Measurements from ENCODE around the gene ZNF768. TPM values are rescaled to one million over a fixed set of nuclear protein-coding genes. Genes with fewer than 3 reads are reported as not detected.
A peak's percentile ranks its signal among the peaks of the same experiment; 100 is the strongest.

The ZNF768 gene
- total and polyA plus RNA-seq, 3 experiments from 2014 or later = 2.5 to 15.1 (median 13.5) TPM

- H3K4me1 ChIP-seq (ENCODE audit: insufficient read depth, low read length) = peaks cover 30% of the 10 kb centered on the region
- DNase-seq = no peak
- H3K9me3 ChIP-seq (ENCODE audit: low read length) = no peaks in the 10 kb centered on the region
- H3K27ac ChIP-seq (ENCODE audit: low read depth, low read length) = no peak overlapping the region
- ChIA-PET CTCF (interaction anchor here (3.8 to 6.2 kb wide), 2 partner anchors 25 to 83 kb away, joined by 33 to 69 read pairs; partner anchors contain the start of gene ZNF764), POLR2A (interaction anchor here (3.6 to 4.3 kb wide), 2 partner anchors 23 to 39 kb away, joined by 33 to 71 read pairs; partner anchors contain the start of genes ZNF688 and ZNF764)
- no peak overlapping the region for H3K4me3 ChIP-seq (ENCODE audit: low read length)
- H3K36me3 Mint-ChIP-seq = peaks cover 0 to 37% (median 0%) of the 10 kb centered on the region in 3 donors
- no peaks in the 10 kb centered on the region for H3K27me3 ChIP-seq (ENCODE audit: insufficient read depth, low read length, poor library complexity, severe bottlenecking)
- H3K36me3 ChIP-seq (ENCODE audit: insufficient read depth, low read length) = no peaks in the 10 kb centered on the region
- H3K27ac Mint-ChIP-seq = peak overlapping the region in 3 of 8 donors; percentile 9 to 87 (median 82)
- H3K4me3 Mint-ChIP-seq = peak overlapping the region in 4 of 7 donors; percentile 51 to 98 (median 76)
- H3K4me1 Mint-ChIP-seq = peaks cover 30 to 46% (median 31%) of the 10 kb centered on the region in 3 donors
- no peaks in the 10 kb centered on the region for H3K9me3 Mint-ChIP-seq
- H3K27me3 Mint-ChIP-seq = no peaks in the 10 kb centered on the region
Observed at GRCh38 chr16:30532285-30533145, 6.1 kb upstream of the ZNF768 start.

- H3K36me3 Mint-ChIP-seq = peaks cover 0 to 30% (median 0%) of the 10 kb centered on the region in 3 donors
- DNase-seq = no peak
- no peaks in the 10 kb centered on the region for H3K27me3 ChIP-seq (ENCODE audit: insufficient read depth, low read length, poor library complexity, severe bottlenecking)
- H3K27me3 Mint-ChIP-seq = no peaks in the 10 kb centered on the region
- H3K4me1 Mint-ChIP-seq = peaks cover 23 to 37% (median 26%) of the 10 kb centered on the region in 3 donors
- H3K9me3 ChIP-seq (ENCODE audit: low read length) = no peaks in the 10 kb centered on the region
- H3K9me3 Mint-ChIP-seq = no peaks in the 10 kb centered on the region
- peak overlapping the region in 7 of 8 donors; percentile 6 to 76 (median 42) for H3K27ac Mint-ChIP-seq
- H3K4me1 ChIP-seq (ENCODE audit: insufficient read depth, low read length) = peaks cover 26% of the 10 kb centered on the region
- H3K4me3 ChIP-seq (ENCODE audit: low read length) = no peak overlapping the region
- no peaks in the 10 kb centered on the region for H3K36me3 ChIP-seq (ENCODE audit: insufficient read depth, low read length)
- H3K4me3 Mint-ChIP-seq = peak overlapping the region in 1 of 7 donors; percentile 77
- H3K27ac ChIP-seq (ENCODE audit: low read depth, low read length) = no peak overlapping the region
- ChIA-PET CTCF (interaction anchor here (1.1 to 3.5 kb wide), 4 partner anchors 21 to 105 kb away, joined by 3 to 14 read pairs (median 4); partner anchors contain the start of genes DCTPP1 and ZNF764), POLR2A (interaction anchor here (0.9 kb wide), 1 partner anchor 15 kb away, joined by 11 read pairs; no protein-coding TSS in a partner anchor)
Observed at GRCh38 chr16:30530163-30531037, 4.0 kb upstream of the ZNF768 start.

GRCh38 chr16:30528799-30529457 lies 2.6 kb upstream of the ZNF768 start:
- DNase-seq = no peak
- Mint-ChIP-seq H3K27ac (peak overlapping the region; percentile 57 to 93 (median 66)), H3K36me3 (peaks cover 0 to 22% (median 0%) of the 10 kb centered on the region in 3 donors), H3K27me3 (no peaks in the 10 kb centered on the region), H3K4me3 (peak overlapping the region in 3 of 7 donors; percentile 38 to 85 (median 63)), H3K9me3 (no peaks in the 10 kb centered on the region), H3K4me1 (peaks cover 17 to 29% (median 20%) of the 10 kb centered on the region in 3 donors)
- CTCF ChIA-PET = interaction anchor here (0.9 to 3.5 kb wide), 4 partner anchors 9 to 99 kb away, joined by 3 to 14 read pairs (median 4); partner anchors contain the start of genes DCTPP1 and ZNF764
- H3K27ac ChIP-seq (ENCODE audit: low read depth, low read length) = no peak overlapping the region
- H3K36me3 ChIP-seq (ENCODE audit: insufficient read depth, low read length) = no peaks in the 10 kb centered on the region
- H3K9me3 ChIP-seq (ENCODE audit: low read length) = no peaks in the 10 kb centered on the region
- POLR2A ChIA-PET = interaction anchor here (0.9 kb wide), 1 partner anchor 14 kb away, joined by 11 read pairs; no protein-coding TSS in a partner anchor
- H3K27me3 ChIP-seq (ENCODE audit: insufficient read depth, low read length, poor library complexity, severe bottlenecking) = no peaks in the 10 kb centered on the region
- peaks cover 22% of the 10 kb centered on the region for H3K4me1 ChIP-seq (ENCODE audit: insufficient read depth, low read length)
- no peak overlapping the region for H3K4me3 ChIP-seq (ENCODE audit: low read length)

- ChIA-PET POLR2A (interaction anchor here (0.6 to 1.8 kb wide), 7 partner anchors 8 to 682 kb away, joined by 3 to 13 read pairs (median 4); partner anchors contain the start of genes FBRS and ZNF764), CTCF (interaction anchor here (0.9 to 3.5 kb wide), 5 partner anchors 30 to 101 kb away, joined by 3 to 14 read pairs (median 4); partner anchors contain the start of gene ZNF764)
- DNase-seq = no peak
- H3K4me1 ChIP-seq (ENCODE audit: insufficient read depth, low read length) = peaks cover 19% of the 10 kb centered on the region
- H3K9me3 ChIP-seq (ENCODE audit: low read length) = no peaks in the 10 kb centered on the region
- H3K27me3 ChIP-seq (ENCODE audit: insufficient read depth, low read length, poor library complexity, severe bottlenecking) = no peaks in the 10 kb centered on the region
- peak overlapping the region; percentile 79 for H3K27ac ChIP-seq (ENCODE audit: low read depth, low read length)
- peaks cover 0 to 19% (median 0%) of the 10 kb centered on the region in 3 donors for H3K36me3 Mint-ChIP-seq
- H3K4me3 Mint-ChIP-seq = peak overlapping the region; percentile 80 to 94 (median 84)
- no peaks in the 10 kb centered on the region for H3K36me3 ChIP-seq (ENCODE audit: insufficient read depth, low read length)
- H3K4me3 ChIP-seq (ENCODE audit: low read length) = peak overlapping the region; percentile 21
- no peaks in the 10 kb centered on the region for H3K9me3 Mint-ChIP-seq
- H3K27me3 Mint-ChIP-seq = no peaks in the 10 kb centered on the region
- peaks cover 14 to 24% (median 20%) of the 10 kb centered on the region in 3 donors for H3K4me1 Mint-ChIP-seq
- peak overlapping the region; percentile 78 to 99 (median 92) for H3K27ac Mint-ChIP-seq
Observed at GRCh38 chr16:30527635-30528178, 1.3 kb upstream of the ZNF768 start.

GRCh38 chr16:30526823-30527634 lies 663 bp upstream of the ZNF768 start:
- Mint-ChIP-seq H3K27ac (peak overlapping the region; percentile 78 to 99 (median 92)), H3K36me3 (peaks cover 0 to 19% (median 0%) of the 10 kb centered on the region in 3 donors), H3K4me1 (peaks cover 14 to 27% (median 25%) of the 10 kb centered on the region in 3 donors), H3K27me3 (no peaks in the 10 kb centered on the region), H3K4me3 (peak overlapping the region; percentile 80 to 94 (median 84)), H3K9me3 (no peaks in the 10 kb centered on the region)
- CTCF ChIA-PET = interaction anchor here (0.8 to 1.9 kb wide), 6 partner anchors 9 to 102 kb away, joined by 3 to 4 read pairs (median 4); partner anchors contain the start of genes DCTPP1 and ZNF764
- peak; percentile 75 to 91 (median 82) for DNase-seq
- Histone ChIP-seq H3K4me1 (ENCODE audit: insufficient read depth, low read length) (peaks cover 19% of the 10 kb centered on the region), H3K9me3 (ENCODE audit: low read length) (no peaks in the 10 kb centered on the region), H3K4me3 (ENCODE audit: low read length) (peak overlapping the region; percentile 21), H3K36me3 (ENCODE audit: insufficient read depth, low read length) (no peaks in the 10 kb centered on the region), H3K27me3 (ENCODE audit: insufficient read depth, low read length, poor library complexity, severe bottlenecking) (no peaks in the 10 kb centered on the region), H3K27ac (ENCODE audit: low read depth, low read length) (peak overlapping the region; percentile 79)
- POLR2A ChIA-PET = interaction anchor here (0.6 to 1.8 kb wide), 11 partner anchors 9 to 682 kb away, joined by 3 to 13 read pairs (median 4); partner anchors contain the start of genes FBRS and ZNF764

- POLR2A ChIA-PET = interaction anchor here (1.4 to 4.3 kb wide), 2 partner anchors 9 to 26 kb away, joined by 5 to 18 read pairs; partner anchors contain the start of gene ZNF747
- peak overlapping the region; percentile 50 for H3K4me3 ChIP-seq (ENCODE audit: low read length)
Observed at GRCh38 chr16:30525844-30526136, 576 bp downstream of the ZNF768 start.

More at GRCh38 chr16:30525844-30526136, 576 bp downstream of the ZNF768 start:
- peak overlapping the region; percentile 4 to 92 (median 83) for H3K27ac Mint-ChIP-seq
- no peak for DNase-seq
- peaks cover 19% of the 10 kb centered on the region for H3K4me1 ChIP-seq (ENCODE audit: insufficient read depth, low read length)
- no peaks in the 10 kb centered on the region for H3K9me3 Mint-ChIP-seq
- no peaks in the 10 kb centered on the region for H3K27me3 ChIP-seq (ENCODE audit: insufficient read depth, low read length, poor library complexity, severe bottlenecking)
- no peaks in the 10 kb centered on the region for H3K9me3 ChIP-seq (ENCODE audit: low read length)
- H3K27me3 Mint-ChIP-seq = no peaks in the 10 kb centered on the region
- peaks cover 0 to 19% (median 0%) of the 10 kb centered on the region in 3 donors for H3K36me3 Mint-ChIP-seq
- H3K4me1 Mint-ChIP-seq = peaks cover 14 to 28% (median 27%) of the 10 kb centered on the region in 3 donors
- H3K36me3 ChIP-seq (ENCODE audit: insufficient read depth, low read length) = no peaks in the 10 kb centered on the region
- peak overlapping the region; percentile 31 for H3K27ac ChIP-seq (ENCODE audit: low read depth, low read length)
- H3K4me3 Mint-ChIP-seq = peak overlapping the region; percentile 83 to 92 (median 90)
- CTCF ChIA-PET = interaction anchor here (2.5 kb wide), 2 partner anchors 32 to 96 kb away, joined by 10 to 11 read pairs; partner anchors contain the start of genes DCTPP1 and ZNF764
